ENCODE measurements around the gene WNK1.

GRCh38 chr12:712172-712863, 40.1 kb upstream of the WNK1 start:
- no peak for TF ChIP-seq SALL2 (tag by site-specific recombination; IDR thresholded peaks at IDR 0.05; ENCODE audit: borderline replicate concordance)
- no peak for TF ChIP-seq SP3 (tag by site-specific recombination; IDR thresholded peaks at IDR 0.05)
- no peak for TF ChIP-seq CTCF (tag by site-specific recombination; IDR thresholded peaks at IDR 0.05)
- TF ChIP-seq ZNF548 (tag by site-specific recombination; IDR thresholded peaks at IDR 0.05): no peak
- TF ChIP-seq GLI4 (tag by site-specific recombination; IDR thresholded peaks at IDR 0.05): no peak
- no peak for TF ChIP-seq ZBTB20 (tag by site-specific recombination; IDR thresholded peaks at IDR 0.05)
- no peak for TF ChIP-seq KLF8 (tag by site-specific recombination; IDR thresholded peaks at IDR 0.05)
- no peak for TF ChIP-seq PRDM10 (tag by site-specific recombination; IDR thresholded peaks at IDR 0.05)

Data from HEK293 (cell line).